HFFc6 (cell line): ENCODE data around the gene EI24. TPM values are rescaled to one million over a fixed set of nuclear protein-coding genes. Genes with fewer than 3 reads are reported as not detected.
"Not testable (repeated sequence)": the region's sequence is repeated elsewhere in the genome, so short reads cannot be mapped to it uniquely, and the experiment has no call there.

ENCODE experiments used
- DNase-seq: peaks from one replicate; pipeline ENCODE4 v3.0.0-alpha.2; 2018
- H3K27ac Mint-ChIP-seq: 2 replicates; pipeline ENCODE4 v1.8.0; 2020; ENCODE audit warnings: mild to moderate bottlenecking, mixed read lengths
- H3K27me3 Mint-ChIP-seq: 2 replicates; pipeline ENCODE4 v1.8.0; 2021; ENCODE audit warnings: mild to moderate bottlenecking, moderate library complexity, mixed read lengths; ENCODE audit not compliant: insufficient read depth
- H3K36me3 Mint-ChIP-seq: 2 replicates; pipeline ENCODE4 v1.8.0; 2021; ENCODE audit warnings: low read depth, mixed read lengths
- H3K4me1 Mint-ChIP-seq: 2 replicates; pipeline ENCODE4 v1.8.0; 2020; ENCODE audit warnings: low read depth, mixed read lengths
- H3K4me3 Mint-ChIP-seq: 2 replicates; pipeline ENCODE4 v1.8.0; 2020; ENCODE audit warnings: mild to moderate bottlenecking, moderate library complexity, mixed read lengths
- H3K9me3 Mint-ChIP-seq: 2 replicates; pipeline ENCODE4 v1.8.0; 2020; ENCODE audit warnings: mild to moderate bottlenecking, mixed read lengths
- total RNA-seq, 6 experiments: library from RNA; stranded (reverse); fragmentation: NEBNext Ultra II Directional; extraction: Animal tissue kit (Norgen Biotek cat#: 25700); gene quantifications; 2 replicates in 1 of 6; 3 replicates in 5 of 6; pipeline ENCODE4 v1.2.3, GENCODE V29; 2021
- TF ChIP-seq, protein P1 (sequence below): fragments of 200-600 bp; sonication (generic); IDR thresholded peaks from 2 replicates; pipeline ENCODE4 v1.5.0; 2021; ENCODE audit warnings: antibody characterized with exemption, mild to moderate bottlenecking

The EI24 gene
- total RNA-seq, 6 experiments from 2014 or later, result 73.8 to 92.1 (median 86.0) TPM

DNA sequence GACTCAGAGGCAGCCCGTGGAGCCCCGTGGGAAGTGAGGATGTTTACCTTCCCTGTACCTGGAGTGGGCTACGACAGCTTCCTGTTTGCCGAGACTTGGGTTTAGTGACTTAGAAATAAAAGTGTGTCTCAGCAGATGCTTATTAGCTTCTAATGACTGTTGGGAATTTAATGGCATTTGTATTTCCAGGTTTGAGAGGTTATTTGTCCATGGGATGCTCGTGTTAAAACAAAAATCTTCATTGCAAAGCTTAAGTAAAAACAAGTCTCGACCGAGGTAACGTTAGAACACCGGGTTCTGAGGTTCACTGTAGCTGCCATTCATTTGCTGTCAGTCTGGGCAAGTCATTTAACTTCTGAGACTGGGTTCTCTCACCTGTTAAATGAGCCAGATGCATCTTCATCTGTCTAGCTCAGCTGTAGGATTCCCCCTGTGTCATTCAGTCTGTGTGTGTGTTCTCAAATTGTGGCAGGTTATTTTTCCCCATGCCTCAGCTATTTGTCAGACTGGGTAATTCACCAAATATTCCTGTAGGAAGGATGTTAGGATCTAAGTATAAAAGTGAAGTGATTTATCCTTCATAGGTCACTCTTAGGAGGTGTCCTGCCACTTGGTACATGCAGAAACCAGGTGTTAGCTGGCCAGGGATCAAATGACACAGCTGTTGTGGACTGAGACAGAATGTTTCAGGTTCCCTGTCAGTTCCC lies 791 bp downstream of the EI24 start:
- DNase-seq, result peak; percentile 6
- Mint-ChIP-seq H3K4me1 (peaks cover 21% of the 10 kb centered on the region), H3K36me3 (peaks cover 11% of the 10 kb centered on the region; the same call in 1 of the 2 replicates), H3K27me3 (peaks cover 2% of the 10 kb centered on the region), H3K9me3 (no peaks in the 10 kb centered on the region), H3K27ac (peak overlapping the region; percentile 85), H3K4me3 (peak overlapping the region; percentile 94)
- TF ChIP-seq, protein P1, sequence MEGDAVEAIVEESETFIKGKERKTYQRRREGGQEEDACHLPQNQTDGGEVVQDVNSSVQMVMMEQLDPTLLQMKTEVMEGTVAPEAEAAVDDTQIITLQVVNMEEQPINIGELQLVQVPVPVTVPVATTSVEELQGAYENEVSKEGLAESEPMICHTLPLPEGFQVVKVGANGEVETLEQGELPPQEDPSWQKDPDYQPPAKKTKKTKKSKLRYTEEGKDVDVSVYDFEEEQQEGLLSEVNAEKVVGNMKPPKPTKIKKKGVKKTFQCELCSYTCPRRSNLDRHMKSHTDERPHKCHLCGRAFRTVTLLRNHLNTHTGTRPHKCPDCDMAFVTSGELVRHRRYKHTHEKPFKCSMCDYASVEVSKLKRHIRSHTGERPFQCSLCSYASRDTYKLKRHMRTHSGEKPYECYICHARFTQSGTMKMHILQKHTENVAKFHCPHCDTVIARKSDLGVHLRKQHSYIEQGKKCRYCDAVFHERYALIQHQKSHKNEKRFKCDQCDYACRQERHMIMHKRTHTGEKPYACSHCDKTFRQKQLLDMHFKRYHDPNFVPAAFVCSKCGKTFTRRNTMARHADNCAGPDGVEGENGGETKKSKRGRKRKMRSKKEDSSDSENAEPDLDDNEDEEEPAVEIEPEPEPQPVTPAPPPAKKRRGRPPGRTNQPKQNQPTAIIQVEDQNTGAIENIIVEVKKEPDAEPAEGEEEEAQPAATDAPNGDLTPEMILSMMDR, result no peak

- Mint-ChIP-seq H3K9me3 (no peaks in the 10 kb centered on the region), H3K4me3 (peak overlapping the region; percentile 94), H3K36me3 (peaks cover 14% of the 10 kb centered on the region; the same call in 1 of the 2 replicates), H3K27me3 (peaks cover 2% of the 10 kb centered on the region), H3K27ac (peak overlapping the region; percentile 85; the same call in 1 of the 2 replicates), H3K4me1 (peaks cover 21% of the 10 kb centered on the region)
- TF ChIP-seq, protein P1, result no peak
- no peak for DNase-seq
These were observed 1.7 kb downstream of the EI24 start for GRCh38 chr11:125570952-125571351.

- Mint-ChIP-seq H3K27ac (no peak overlapping the region), H3K36me3 (peaks cover 22% of the 10 kb centered on the region; the same call in 1 of the 2 replicates), H3K4me3 (no peak overlapping the region), H3K27me3 (peaks cover 2% of the 10 kb centered on the region), H3K9me3 (no peaks in the 10 kb centered on the region), H3K4me1 (peaks cover 21% of the 10 kb centered on the region)
- TF ChIP-seq, protein P1, result no peak
- no peak for DNase-seq
These were observed 3.6 kb downstream of the EI24 start for GRCh38 chr11:125572916-125573315.

DNA sequence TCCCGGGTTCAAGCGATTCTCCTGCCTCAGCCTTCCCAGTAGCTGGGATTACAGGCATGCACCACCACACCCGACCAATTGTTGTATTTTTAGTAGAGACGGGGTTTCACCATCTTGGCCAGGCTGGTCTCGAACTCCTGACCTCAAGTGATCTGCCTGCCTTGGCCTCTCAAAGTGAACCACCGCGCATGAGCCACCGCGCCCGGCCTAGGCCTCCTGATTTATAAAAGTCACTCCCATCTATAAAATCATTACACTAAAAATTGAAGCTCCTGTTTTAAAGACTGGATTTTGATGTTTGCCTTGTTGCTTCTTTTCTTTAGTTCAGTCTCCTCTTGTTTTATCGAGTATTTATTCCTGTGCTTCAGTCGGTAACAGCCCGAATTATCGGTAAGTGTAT lies 7.9 kb downstream of the EI24 start:
- not testable (repeated sequence) for DNase-seq, H3K27me3 Mint-ChIP-seq, H3K27ac Mint-ChIP-seq, H3K4me3 Mint-ChIP-seq, H3K9me3 Mint-ChIP-seq, H3K4me1 Mint-ChIP-seq
- H3K36me3 Mint-ChIP-seq, result peaks cover 32% of the 10 kb centered on the region

GRCh38 chr11:125578783-125579182 lies 9.5 kb downstream of the EI24 start:
- H3K4me1 Mint-ChIP-seq, result no peaks in the 10 kb centered on the region
- peaks cover 39% of the 10 kb centered on the region for H3K36me3 Mint-ChIP-seq
- no peak overlapping the region for H3K27ac Mint-ChIP-seq
- no peak for DNase-seq
- no peaks in the 10 kb centered on the region for H3K27me3 Mint-ChIP-seq
- TF ChIP-seq, protein P1, result no peak
- H3K4me3 Mint-ChIP-seq, result no peak overlapping the region
- H3K9me3 Mint-ChIP-seq, result no peaks in the 10 kb centered on the region

DNA sequence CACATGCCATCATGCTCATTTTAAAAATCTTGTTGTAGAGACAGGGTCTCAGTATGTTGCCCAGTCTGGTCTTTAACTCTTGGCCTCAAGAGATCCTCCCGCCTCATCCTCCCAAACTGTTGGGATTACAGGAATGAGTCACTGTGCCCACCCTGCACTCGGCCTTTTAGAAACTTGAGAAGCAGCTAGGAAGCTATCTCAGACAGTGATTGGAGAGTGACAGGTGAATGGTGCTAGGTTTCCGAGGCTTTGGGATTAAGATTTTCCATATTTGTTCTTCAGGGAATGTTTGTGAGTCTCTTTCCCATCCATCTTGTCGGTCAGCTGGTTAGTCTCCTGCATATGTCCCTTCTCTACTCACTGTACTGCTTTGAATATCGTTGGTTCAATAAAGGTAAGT lies 10.5 kb downstream of the EI24 start:
- DNase-seq, result no peak
- H3K4me3 Mint-ChIP-seq, result no peak overlapping the region
- no peaks in the 10 kb centered on the region for H3K4me1 Mint-ChIP-seq
- no peak overlapping the region for H3K27ac Mint-ChIP-seq
- TF ChIP-seq, protein P1, result no peak
- peaks cover 1% of the 10 kb centered on the region; the same call in 1 of the 2 replicates for H3K27me3 Mint-ChIP-seq
- no peaks in the 10 kb centered on the region for H3K9me3 Mint-ChIP-seq
- peaks cover 41% of the 10 kb centered on the region for H3K36me3 Mint-ChIP-seq
